H1 (cell line): Measurements from ENCODE around the gene PRSS23. TPM values are rescaled to one million over a fixed set of nuclear protein-coding genes. Genes with fewer than 3 reads are reported as not detected.

Experiments used
- CTCF ChIA-PET: fragments of 300-600 bp; sonication (Branson Sonifier 250); formaldehyde crosslinking; loops from one replicate; lab custom pipeline; 2021; ENCODE audit not compliant: partially characterized antibody; lab: Charles Lee
- POLR2A ChIA-PET: fragments of 300-600 bp; sonication (Branson Sonifier 250); formaldehyde crosslinking; loops from one replicate; lab custom pipeline; 2021; ENCODE audit warnings: inconsistent platforms; ENCODE audit not compliant: partially characterized antibody; lab: Charles Lee
- DNase-seq, 2 experiments: peaks; one replicate each; pipeline versions ENCODE4 v3.0.0 to v3.0.0-alpha.2; 2010 to 2022; ENCODE audit warnings: low spot score in 2 of 2, low read depth in 1 of 2, mixed read lengths in 1 of 2
- FAIRE-seq: peaks from 2 replicates; lab custom pipeline; 2011; peaks lifted over from hg19 to GRCh38; lab: Jason Lieb, UNC
- H2AFZ ChIP-seq: 2 replicates; pipeline ENCODE4 v1.8.1; 2012; ENCODE audit warnings: low read length, inconsistent platforms
- H2AK5ac ChIP-seq: 2 replicates; pipeline ENCODE4 v1.6.1; 2013; ENCODE audit warnings: low read depth, low read length
- H2BK120ac ChIP-seq: replicated peaks from 2 replicates; pipeline ENCODE3; 2013; ENCODE audit warnings: low read depth, low read length, inconsistent platforms
- H2BK12ac ChIP-seq: 2 replicates; pipeline ENCODE4 v1.6.1; 2013; ENCODE audit warnings: low read depth, low read length
- H2BK15ac ChIP-seq: 2 replicates; pipeline ENCODE4 v1.6.1; 2013; ENCODE audit warnings: low read length
- H2BK20ac ChIP-seq: 2 replicates; pipeline ENCODE4 v1.6.1; 2013; ENCODE audit warnings: low read length
- H2BK5ac ChIP-seq: 2 replicates; pipeline ENCODE4 v1.6.1; 2013; ENCODE audit warnings: low read depth, low read length
- H3K14ac ChIP-seq: 2 replicates; pipeline ENCODE4 v1.6.1; 2013; ENCODE audit warnings: inconsistent platforms; ENCODE audit not compliant: insufficient read length
- H3K18ac ChIP-seq: 2 replicates; pipeline ENCODE4 v1.6.1; 2013; ENCODE audit warnings: low read length; ENCODE audit errors: extremely low read depth
- H3K23ac ChIP-seq: 2 replicates; pipeline ENCODE4 v1.6.1; 2013; ENCODE audit warnings: inconsistent platforms; ENCODE audit not compliant: insufficient read length
- H3K23me2 ChIP-seq: 2 replicates; pipeline ENCODE4 v1.6.1; 2013; ENCODE audit warnings: low read depth, low read length
- H3K27ac ChIP-seq: 2 replicates; pipeline ENCODE4 v1.6.1; 2011; ENCODE audit warnings: low read depth, low read length, inconsistent platforms
- H3K27me3 ChIP-seq, 4 experiments: replicated peaks in 1 of 4; 1 replicate in 1 of 4; 2 replicates in 3 of 4; pipeline versions ENCODE4 v1.6.1 to v1.8.1; 2011 to 2013; ENCODE audit warnings: low read length in 3 of 4, mild to moderate bottlenecking in 3 of 4, inconsistent platforms in 2 of 4, mixed read lengths in 2 of 4, moderate library complexity in 1 of 4; ENCODE audit not compliant: control insufficient read depth in 3 of 4, insufficient read depth in 3 of 4; ENCODE audit errors: extremely low read depth in 1 of 4
- H3K36me3 ChIP-seq, 4 experiments: 2 replicates each; pipeline versions ENCODE4 v1.6.1 to v1.8.1; 2011 to 2013; ENCODE audit warnings: mild to moderate bottlenecking in 4 of 4, low read length in 3 of 4, moderate library complexity in 2 of 4, control low read depth in 1 of 4, inconsistent platforms in 1 of 4; ENCODE audit not compliant: insufficient read depth in 4 of 4, control insufficient read depth in 2 of 4
- H3K4ac ChIP-seq: replicated peaks from 2 replicates; pipeline ENCODE3; 2013; ENCODE audit warnings: low read length, low read depth, mixed read lengths, inconsistent platforms; ENCODE audit not compliant: insufficient read length
- H3K4me1 ChIP-seq, 4 experiments: replicated peaks in 1 of 4; 1 replicate in 1 of 4; 2 replicates in 3 of 4; pipeline versions ENCODE4 v1.6.1 to v1.8.1; 2011 to 2013; ENCODE audit warnings: low read length in 3 of 4, inconsistent platforms in 2 of 4, mixed read lengths in 1 of 4; ENCODE audit not compliant: insufficient read depth in 4 of 4, control insufficient read depth in 3 of 4
- H3K4me2 ChIP-seq, 2 experiments: 2 replicates each; pipeline versions ENCODE4 v1.6.1 to v1.8.1; 2011 to 2013; ENCODE audit warnings: low read depth in 2 of 2, low read length in 2 of 2, control low read depth in 1 of 2, inconsistent platforms in 1 of 2, mild to moderate bottlenecking in 1 of 2; ENCODE audit not compliant: insufficient read depth in 1 of 2
- H3K4me3 ChIP-seq, 4 experiments: fragments of 200-600, 300-600 bp in 1 of 4; sonication (generic), shearing (Covaris generic), sonication (Bioruptor Twin) in 1 of 4; 2 replicates each; pipeline versions ENCODE4 v1.5.1 to v1.8.1; 2011 to 2016; ENCODE audit warnings: low read length in 4 of 4, low read depth in 3 of 4, control low read depth in 2 of 4, inconsistent platforms in 2 of 4, mild to moderate bottlenecking in 2 of 4, mixed read lengths in 1 of 4, moderate library complexity in 1 of 4; ENCODE audit not compliant: insufficient read depth in 2 of 4; ENCODE audit errors: extremely low read depth in 1 of 4
- H3K56ac ChIP-seq: replicated peaks from 2 replicates; pipeline ENCODE3; 2013; ENCODE audit warnings: low read depth, mild to moderate bottlenecking, mixed read lengths, low read length, inconsistent platforms; ENCODE audit not compliant: insufficient read length
- H3K79me1 ChIP-seq: 2 replicates; pipeline ENCODE4 v1.6.1; 2013; ENCODE audit warnings: low read depth, low read length, control low read depth
- H3K79me2 ChIP-seq, 2 experiments: 2 replicates each; pipeline versions ENCODE4 v1.6.1 to v1.8.1; 2012 to 2013; ENCODE audit warnings: low read length in 2 of 2, mild to moderate bottlenecking in 2 of 2, inconsistent platforms in 1 of 2; ENCODE audit not compliant: insufficient read depth in 2 of 2, control insufficient read depth in 1 of 2
- H3K9ac ChIP-seq, 4 experiments: replicated peaks in 1 of 4; 1 replicate in 1 of 4; 2 replicates in 3 of 4; pipeline versions ENCODE4 v1.6.1 to v1.8.1; 2011 to 2013; ENCODE audit warnings: low read depth in 3 of 4, low read length in 3 of 4, control low read depth in 2 of 4, mild to moderate bottlenecking in 2 of 4, moderate library complexity in 2 of 4, inconsistent platforms in 1 of 4; ENCODE audit errors: extremely low read depth in 1 of 4
- H3K9me3 ChIP-seq, 2 experiments: 2 replicates each; pipeline versions ENCODE4 v1.6.1 to v1.8.1; 2012 to 2013; ENCODE audit warnings: mild to moderate bottlenecking in 2 of 2, moderate library complexity in 2 of 2, control low read depth in 1 of 2, inconsistent platforms in 1 of 2, low read depth in 1 of 2, low read length in 1 of 2, mixed read lengths in 1 of 2; ENCODE audit not compliant: insufficient read depth in 2 of 2
- H4K20me1 ChIP-seq, 2 experiments: replicated peaks in 1 of 2; 2 replicates each; pipeline versions ENCODE3 to v1.8.1; 2011 to 2013; ENCODE audit warnings: inconsistent platforms in 2 of 2, low read length in 2 of 2, mild to moderate bottlenecking in 1 of 2; ENCODE audit not compliant: insufficient read depth in 2 of 2, control insufficient read depth in 1 of 2
- H4K5ac ChIP-seq: 2 replicates; pipeline ENCODE4 v1.6.1; 2013; ENCODE audit warnings: low read length, low read depth, mixed read lengths, inconsistent platforms; ENCODE audit not compliant: insufficient read length
- H4K8ac ChIP-seq: 2 replicates; pipeline ENCODE4 v1.8.0; 2013; ENCODE audit warnings: mild to moderate bottlenecking, moderate library complexity, low read length, inconsistent platforms; ENCODE audit not compliant: insufficient read depth; ENCODE audit errors: extremely low read depth
- H4K91ac ChIP-seq: replicated peaks from 2 replicates; pipeline ENCODE3; 2013; ENCODE audit warnings: low read length, mixed read lengths, inconsistent platforms; ENCODE audit not compliant: insufficient read length
- BACH1 ChIP-seq: IDR thresholded peaks from 2 replicates; pipeline ENCODE4 v1.6.1; 2012; ENCODE audit warnings: low read length, improper control_type of control experiment
- BRCA1 ChIP-seq: IDR thresholded peaks from 2 replicates; pipeline ENCODE4 v1.6.1; 2012; ENCODE audit warnings: low read depth, low read length, improper control_type of control experiment
- NANOG ChIP-seq: IDR thresholded peaks from 2 replicates; pipeline ENCODE4 v1.6.1; 2011; ENCODE audit warnings: low read length, low read depth, mild to moderate bottlenecking, inconsistent platforms; ENCODE audit not compliant: insufficient read depth, poor library complexity, severe bottlenecking
- POU5F1 ChIP-seq: IDR thresholded peaks from 2 replicates; pipeline ENCODE4 v1.6.1; 2011; ENCODE audit warnings: low read depth, mild to moderate bottlenecking, low read length, moderate library complexity
- SIX5 ChIP-seq: IDR thresholded peaks from 2 replicates; pipeline ENCODE4 v1.6.1; 2011; ENCODE audit warnings: mild to moderate bottlenecking, low read depth, low read length
- TBP ChIP-seq: IDR thresholded peaks from 2 replicates; pipeline ENCODE4 v1.6.1; 2011; ENCODE audit warnings: low read depth, low read length, improper control_type of control experiment
- YY1 ChIP-seq: IDR thresholded peaks from 2 replicates; pipeline ENCODE4 v1.6.1; 2011; ENCODE audit warnings: low read depth, mild to moderate bottlenecking, low read length
- ZNF274 ChIP-seq: IDR thresholded peaks from 2 replicates; pipeline ENCODE4 v1.7.0; 2012; ENCODE audit warnings: low read length, borderline replicate concordance; ENCODE audit errors: extremely low read depth
- WGBS, 2 experiments: shearing (Covaris generic) in 1 of 2; methylation state at CpG; one replicate each; pipeline versions ENCODE4 v1.1.6 to v1.1.7; 2013 to 2015; ENCODE audit warnings: low lambda C conversion rate in 2 of 2, mixed read lengths in 2 of 2, inconsistent platforms in 1 of 2, low coverage in 1 of 2, missing lambda C conversion rate in 1 of 2; ENCODE audit not compliant: insufficient replicate concordance in 2 of 2, insufficient coverage in 1 of 2, insufficient read length in 1 of 2; ENCODE audit errors: extremely low coverage in 1 of 2, missing lambda C conversion rate in 1 of 2; 5-methylcytosine and 5-hydroxymethylcytosine counted together
- polyA plus RNA-seq, 7 experiments: library from polyadenylated mRNA; depleted of rRNA in 3 of 7; stranded (reverse) in 5 of 7; unstranded in 2 of 7; fragments of >200 nt in 5 of 7; fragments of 200-250 nt in 2 of 7; gene quantifications; 1 replicate in 5 of 7; 2 replicates in 1 of 7; 4 replicates in 1 of 7; pipeline versions ENCODE4 v1.2.1 to v1.2.3, GENCODE V29; 2011 to 2013; ENCODE audit warnings: missing spikeins in 2 of 7, mixed read lengths in 2 of 7
- total RNA-seq: library from RNA; stranded (reverse); fragmentation: NEBNext Ultra II Directional; extraction: Animal tissue kit (Norgen Biotek cat#: 25700); gene quantifications from 2 replicates; pipeline ENCODE4 v1.2.1, GENCODE V29; 2021
- TF ChIP-seq, protein P1 (sequence below): IDR thresholded peaks from 2 replicates; pipeline ENCODE4 v1.6.1; 2012; ENCODE audit warnings: low read length, inconsistent platforms
- TF ChIP-seq, protein P2 (sequence below): IDR thresholded peaks from 2 replicates; pipeline ENCODE4 v1.6.1; 2011; ENCODE audit warnings: low read depth, mild to moderate bottlenecking, low read length; ENCODE audit not compliant: insufficient read depth

Gene PRSS23
- total and polyA plus RNA-seq, 2 of the 8 experiments (the other 6 are each of a cell fraction or from before 2014, with no cell fraction given), result 4.4 to 5.6 TPM

DNA sequence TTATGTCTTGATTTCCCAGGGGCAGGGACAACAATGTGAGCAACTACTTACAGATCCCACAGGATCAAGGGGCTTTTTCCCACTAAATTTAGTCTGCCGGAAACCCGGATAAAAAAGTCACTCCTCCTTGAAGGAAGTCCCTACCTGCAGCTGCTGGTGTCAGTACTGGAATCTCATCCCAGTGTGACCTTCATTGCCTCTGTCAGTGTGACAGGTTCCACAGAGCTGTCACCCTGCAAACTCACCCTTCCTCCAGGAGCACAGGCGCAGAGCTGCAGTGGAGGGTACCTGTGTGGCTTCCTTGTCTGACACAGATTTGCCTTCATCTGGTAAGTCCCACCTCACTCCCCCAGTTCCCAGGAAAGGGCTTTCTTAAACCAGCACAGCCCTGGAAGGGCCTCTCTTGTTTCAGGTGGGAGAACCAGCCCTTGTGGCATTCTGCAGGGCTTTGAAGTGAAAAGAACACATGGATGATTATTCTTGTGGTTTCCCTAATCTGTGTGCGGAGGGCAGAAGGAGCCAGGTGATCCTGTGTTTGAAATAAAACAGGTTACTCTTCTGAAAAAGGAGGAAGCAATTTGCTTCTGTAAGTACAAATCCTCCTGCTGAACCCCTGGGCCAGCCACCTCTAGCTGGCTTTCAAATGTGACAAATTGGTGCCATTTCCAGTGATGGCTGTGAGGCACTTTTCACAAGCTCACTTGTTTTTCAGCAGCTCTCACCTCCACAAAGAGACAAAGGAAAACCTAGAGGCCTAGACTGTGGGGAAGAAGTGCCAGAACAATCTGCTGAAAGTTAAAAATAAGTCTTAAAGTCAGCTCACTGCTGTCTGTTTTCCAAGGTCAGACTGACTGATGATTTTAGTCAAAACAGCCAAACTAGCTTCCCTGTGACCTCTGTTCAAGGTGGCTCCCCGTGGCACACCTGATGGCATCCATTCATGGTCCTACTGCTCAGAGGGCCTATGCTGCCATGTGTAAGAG, 9.2 kb upstream of the PRSS23 start:
- H2BK120ac ChIP-seq, result no peak overlapping the region
- no peak overlapping the region; the same call in 1 of the 2 replicates for H2AFZ ChIP-seq
- DNase-seq, result no peak
- no peak overlapping the region for H4K91ac ChIP-seq
- no peak overlapping the region for H2BK12ac ChIP-seq
- H4K5ac ChIP-seq, result no peak overlapping the region
- H3K56ac ChIP-seq, result no peak overlapping the region
- no peaks in the 10 kb centered on the region for H3K23me2 ChIP-seq
- ChIA-PET POLR2A (no interaction called here), CTCF (interaction anchor here (0.6 to 3.2 kb wide), 12 partner anchors 9 to 388 kb away, joined by 3 to 21 read pairs (median 3); partner anchors contain the start of gene PRSS23)
- no peak overlapping the region for H3K4me2 ChIP-seq
- no peak overlapping the region for H3K4ac ChIP-seq
- no peak overlapping the region for H3K9ac ChIP-seq
- no peaks in the 10 kb centered on the region for H3K27me3 ChIP-seq
- no peaks in the 10 kb centered on the region for H3K9me3 ChIP-seq
- H3K4me1 ChIP-seq, result no peaks in the 10 kb centered on the region
- no peak overlapping the region for H3K23ac ChIP-seq
- 93% methylated on average over 5 of the region's 5 CpGs; no CpG with 5 or more reads in 1 of the 2 experiments for WGBS, 2 experiments
- H3K27ac ChIP-seq, result no peak overlapping the region
- H2AK5ac ChIP-seq, result no peak overlapping the region
- H3K14ac ChIP-seq, result no peak overlapping the region
- no peak overlapping the region for H4K8ac ChIP-seq
- H2BK5ac ChIP-seq, result no peak overlapping the region
- no peaks in the 10 kb centered on the region for H3K79me2 ChIP-seq
- no peak overlapping the region for H2BK15ac ChIP-seq
- no peak overlapping the region for H3K18ac ChIP-seq
- H3K79me1 ChIP-seq, result no peaks in the 10 kb centered on the region
- no peak overlapping the region for H3K4me3 ChIP-seq
- no peak overlapping the region for H2BK20ac ChIP-seq
- no peak for FAIRE-seq
- H3K36me3 ChIP-seq, result no peaks in the 10 kb centered on the region
- no peaks in the 10 kb centered on the region for H4K20me1 ChIP-seq
- TF ChIP-seq POU5F1 (no peak), BRCA1 (no peak), NANOG (no peak), BACH1 (no peak), YY1 (no peak), SIX5 (no peak), TBP (no peak), ZNF274 (no peak)
- TF ChIP-seq, protein P1, sequence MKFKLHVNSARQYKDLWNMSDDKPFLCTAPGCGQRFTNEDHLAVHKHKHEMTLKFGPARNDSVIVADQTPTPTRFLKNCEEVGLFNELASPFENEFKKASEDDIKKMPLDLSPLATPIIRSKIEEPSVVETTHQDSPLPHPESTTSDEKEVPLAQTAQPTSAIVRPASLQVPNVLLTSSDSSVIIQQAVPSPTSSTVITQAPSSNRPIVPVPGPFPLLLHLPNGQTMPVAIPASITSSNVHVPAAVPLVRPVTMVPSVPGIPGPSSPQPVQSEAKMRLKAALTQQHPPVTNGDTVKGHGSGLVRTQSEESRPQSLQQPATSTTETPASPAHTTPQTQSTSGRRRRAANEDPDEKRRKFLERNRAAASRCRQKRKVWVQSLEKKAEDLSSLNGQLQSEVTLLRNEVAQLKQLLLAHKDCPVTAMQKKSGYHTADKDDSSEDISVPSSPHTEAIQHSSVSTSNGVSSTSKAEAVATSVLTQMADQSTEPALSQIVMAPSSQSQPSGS, result no peak
- TF ChIP-seq, protein P2, sequence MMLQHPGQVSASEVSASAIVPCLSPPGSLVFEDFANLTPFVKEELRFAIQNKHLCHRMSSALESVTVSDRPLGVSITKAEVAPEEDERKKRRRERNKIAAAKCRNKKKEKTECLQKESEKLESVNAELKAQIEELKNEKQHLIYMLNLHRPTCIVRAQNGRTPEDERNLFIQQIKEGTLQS, result no peak
